ENCODE data around the gene SLC11A2.

GRCh38 chr12:51005671-51006070 lies 20.5 kb downstream of the SLC11A2 start:
- TF ChIP-seq CTCF (IDR thresholded peaks at IDR 0.05), result no peak
- TF ChIP-seq ZFX (IDR thresholded peaks at IDR 0.05; ENCODE audit: borderline replicate concordance), result no peak
